ENCODE measurements around the gene FAN1.

- TF ChIP-seq SMAD9 (CRISPR knock-in tag; IDR thresholded peaks at IDR 0.05) (no peak), CTCF (CRISPR knock-in tag; IDR thresholded peaks at IDR 0.05) (no peak), POLR2A (IDR thresholded peaks at IDR 0.05; ENCODE audit: insufficient read depth in 1 of 2, low read depth in 2 of 2, low read length in 2 of 2) (no peak), FOXK1 (CRISPR knock-in tag; IDR thresholded peaks at IDR 0.05; ENCODE audit: borderline replicate concordance, low read depth) (no peak), CHD4 (IDR thresholded peaks at IDR 0.05; ENCODE audit: borderline replicate concordance, low read length) (no peak), ZNF747 (CRISPR knock-in tag; IDR thresholded peaks at IDR 0.05; ENCODE audit: borderline replicate concordance) (no peak), ZNF253 (CRISPR knock-in tag; IDR thresholded peaks at IDR 0.05; ENCODE audit: borderline replicate concordance) (no peak), BHLHE40 (IDR thresholded peaks at IDR 0.05; ENCODE audit: low read length) (no peak), ZNF597 (CRISPR knock-in tag; IDR thresholded peaks at IDR 0.05) (no peak)
- TF ChIP-seq, protein P1, sequence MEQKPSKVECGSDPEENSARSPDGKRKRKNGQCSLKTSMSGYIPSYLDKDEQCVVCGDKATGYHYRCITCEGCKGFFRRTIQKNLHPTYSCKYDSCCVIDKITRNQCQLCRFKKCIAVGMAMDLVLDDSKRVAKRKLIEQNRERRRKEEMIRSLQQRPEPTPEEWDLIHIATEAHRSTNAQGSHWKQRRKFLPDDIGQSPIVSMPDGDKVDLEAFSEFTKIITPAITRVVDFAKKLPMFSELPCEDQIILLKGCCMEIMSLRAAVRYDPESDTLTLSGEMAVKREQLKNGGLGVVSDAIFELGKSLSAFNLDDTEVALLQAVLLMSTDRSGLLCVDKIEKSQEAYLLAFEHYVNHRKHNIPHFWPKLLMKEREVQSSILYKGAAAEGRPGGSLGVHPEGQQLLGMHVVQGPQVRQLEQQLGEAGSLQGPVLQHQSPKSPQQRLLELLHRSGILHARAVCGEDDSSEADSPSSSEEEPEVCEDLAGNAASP (CRISPR knock-in tag; IDR thresholded peaks at IDR 0.05; ENCODE audit: borderline replicate concordance), result no peak
These were observed 24.4 kb downstream of the FAN1 start for GRCh38 chr15:30928076-30928475.
